Measurements from ENCODE around the gene PRAC1.

The PRAC1 gene

GRCh38 chr17:48726916-48727286 lies 4.6 kb upstream of the PRAC1 start:
- H3K27me3 ChIP-seq (ENCODE audit: control insufficient read depth in 5 of 5, insufficient read depth in 4 of 5, low read length in 5 of 5) = peaks cover 72 to 96% (median 88%) of the 10 kb centered on the region in 5 donors
- no peak overlapping the region for H3K4me3 ChIP-seq (ENCODE audit: low read depth in 1 of 5, low read length in 5 of 5)
- peaks cover 0 to 45% (median 31%) of the 10 kb centered on the region in 5 donors for H3K4me1 ChIP-seq (ENCODE audit: control insufficient read depth in 5 of 5, insufficient read depth in 5 of 5, low read length in 5 of 5)
- no peaks in the 10 kb centered on the region for H3K36me3 ChIP-seq (ENCODE audit: control insufficient read depth in 5 of 5, insufficient read depth in 5 of 5, low read length in 5 of 5)
- H3K27ac ChIP-seq (ENCODE audit: low read depth, low read length) = no peak overlapping the region
- H3K9ac ChIP-seq (ENCODE audit: low read length in 5 of 5) = no peak overlapping the region
- no peaks in the 10 kb centered on the region for H3K9me3 ChIP-seq (ENCODE audit: control insufficient read depth in 5 of 5, low read length in 5 of 5)

GRCh38 chr17:48726114-48726915 lies 4.0 kb upstream of the PRAC1 start:
- Histone ChIP-seq H3K9me3 (ENCODE audit: control insufficient read depth in 5 of 5, low read length in 5 of 5) (no peaks in the 10 kb centered on the region), H3K36me3 (ENCODE audit: control insufficient read depth in 5 of 5, insufficient read depth in 5 of 5, low read length in 5 of 5) (no peaks in the 10 kb centered on the region), H3K27ac (ENCODE audit: low read depth, low read length) (no peak overlapping the region), H3K9ac (ENCODE audit: low read length in 5 of 5) (no peak overlapping the region), H3K4me1 (ENCODE audit: control insufficient read depth in 5 of 5, insufficient read depth in 5 of 5, low read length in 5 of 5) (peaks cover 0 to 45% (median 31%) of the 10 kb centered on the region in 5 donors), H3K27me3 (ENCODE audit: control insufficient read depth in 5 of 5, insufficient read depth in 4 of 5, low read length in 5 of 5) (peaks cover 74 to 95% (median 84%) of the 10 kb centered on the region in 5 donors), H3K4me3 (ENCODE audit: low read depth in 1 of 5, low read length in 5 of 5) (no peak overlapping the region)

GRCh38 chr17:48725288-48726064 lies 3.2 kb upstream of the PRAC1 start:
- Histone ChIP-seq H3K9ac (ENCODE audit: low read length in 5 of 5) (no peak overlapping the region), H3K4me3 (ENCODE audit: low read depth in 1 of 5, low read length in 5 of 5) (no peak overlapping the region), H3K9me3 (ENCODE audit: control insufficient read depth in 5 of 5, low read length in 5 of 5) (no peaks in the 10 kb centered on the region), H3K36me3 (ENCODE audit: control insufficient read depth in 5 of 5, insufficient read depth in 5 of 5, low read length in 5 of 5) (no peaks in the 10 kb centered on the region), H3K27ac (ENCODE audit: low read depth, low read length) (no peak overlapping the region), H3K4me1 (ENCODE audit: control insufficient read depth in 5 of 5, insufficient read depth in 5 of 5, low read length in 5 of 5) (peaks cover 0 to 45% (median 31%) of the 10 kb centered on the region in 5 donors), H3K27me3 (ENCODE audit: control insufficient read depth in 5 of 5, insufficient read depth in 4 of 5, low read length in 5 of 5) (peaks cover 76 to 99% (median 89%) of the 10 kb centered on the region in 5 donors)

GRCh38 chr17:48725004-48725287 lies 2.6 kb upstream of the PRAC1 start:
- H3K4me3 ChIP-seq (ENCODE audit: low read depth in 1 of 5, low read length in 5 of 5) = no peak overlapping the region
- H3K36me3 ChIP-seq (ENCODE audit: control insufficient read depth in 5 of 5, insufficient read depth in 5 of 5, low read length in 5 of 5) = no peaks in the 10 kb centered on the region
- no peak overlapping the region for H3K9ac ChIP-seq (ENCODE audit: low read length in 5 of 5)
- peaks cover 0 to 45% (median 31%) of the 10 kb centered on the region in 5 donors for H3K4me1 ChIP-seq (ENCODE audit: control insufficient read depth in 5 of 5, insufficient read depth in 5 of 5, low read length in 5 of 5)
- peaks cover 78 to 99% (median 89%) of the 10 kb centered on the region in 5 donors for H3K27me3 ChIP-seq (ENCODE audit: control insufficient read depth in 5 of 5, insufficient read depth in 4 of 5, low read length in 5 of 5)
- no peaks in the 10 kb centered on the region for H3K9me3 ChIP-seq (ENCODE audit: control insufficient read depth in 5 of 5, low read length in 5 of 5)
- H3K27ac ChIP-seq (ENCODE audit: low read depth, low read length) = no peak overlapping the region

- Histone ChIP-seq H3K9ac (ENCODE audit: low read length in 5 of 5) (no peak overlapping the region), H3K27ac (ENCODE audit: low read depth, low read length) (no peak overlapping the region)
Observed at GRCh38 chr17:48724251-48725003, 2.1 kb upstream of the PRAC1 start.

GRCh38 chr17:48723423-48724250 lies 1.3 kb upstream of the PRAC1 start:
- Histone ChIP-seq H3K9me3 (ENCODE audit: control insufficient read depth in 5 of 5, low read length in 5 of 5) (no peaks in the 10 kb centered on the region), H3K4me3 (ENCODE audit: low read depth in 1 of 5, low read length in 5 of 5) (no peak overlapping the region), H3K36me3 (ENCODE audit: control insufficient read depth in 5 of 5, insufficient read depth in 5 of 5, low read length in 5 of 5) (no peaks in the 10 kb centered on the region), H3K9ac (ENCODE audit: low read length in 5 of 5) (no peak overlapping the region), H3K27me3 (ENCODE audit: control insufficient read depth in 5 of 5, insufficient read depth in 4 of 5, low read length in 5 of 5) (peaks cover 86 to 100% (median 91%) of the 10 kb centered on the region in 5 donors), H3K4me1 (ENCODE audit: control insufficient read depth in 5 of 5, insufficient read depth in 5 of 5, low read length in 5 of 5) (peaks cover 0 to 49% (median 33%) of the 10 kb centered on the region in 5 donors), H3K27ac (ENCODE audit: low read depth, low read length) (no peak overlapping the region)

More at GRCh38 chr17:48724251-48725003, 2.1 kb upstream of the PRAC1 start:
- Histone ChIP-seq H3K27me3 (ENCODE audit: control insufficient read depth in 5 of 5, insufficient read depth in 4 of 5, low read length in 5 of 5) (peaks cover 78 to 99% (median 89%) of the 10 kb centered on the region in 5 donors), H3K36me3 (ENCODE audit: control insufficient read depth in 5 of 5, insufficient read depth in 5 of 5, low read length in 5 of 5) (no peaks in the 10 kb centered on the region), H3K9me3 (ENCODE audit: control insufficient read depth in 5 of 5, low read length in 5 of 5) (no peaks in the 10 kb centered on the region), H3K4me3 (ENCODE audit: low read depth in 1 of 5, low read length in 5 of 5) (no peak overlapping the region), H3K4me1 (ENCODE audit: control insufficient read depth in 5 of 5, insufficient read depth in 5 of 5, low read length in 5 of 5) (peaks cover 0 to 48% (median 32%) of the 10 kb centered on the region in 5 donors)

- no peaks in the 10 kb centered on the region for H3K36me3 ChIP-seq (ENCODE audit: control insufficient read depth in 5 of 5, insufficient read depth in 5 of 5, low read length in 5 of 5)
- no peak within 1 kb of the TSS for H3K4me3 ChIP-seq (ENCODE audit: low read depth in 1 of 5, low read length in 5 of 5)
- no peak within 1 kb of the TSS for H3K9ac ChIP-seq (ENCODE audit: low read length in 5 of 5)
- peaks cover 86 to 99% (median 90%) of the 10 kb centered on the region in 5 donors for H3K27me3 ChIP-seq (ENCODE audit: control insufficient read depth in 5 of 5, insufficient read depth in 4 of 5, low read length in 5 of 5)
- H3K4me1 ChIP-seq (ENCODE audit: control insufficient read depth in 5 of 5, insufficient read depth in 5 of 5, low read length in 5 of 5) = peaks cover 0 to 46% (median 30%) of the 10 kb centered on the region in 5 donors
- no peak within 1 kb of the TSS for H3K27ac ChIP-seq (ENCODE audit: low read depth, low read length)
- no peaks in the 10 kb centered on the region for H3K9me3 ChIP-seq (ENCODE audit: control insufficient read depth in 5 of 5, low read length in 5 of 5)
Observed at GRCh38 chr17:48722915-48723422, 651 bp upstream of the PRAC1 start, which contains the start of gene PRAC2. Gene PRAC2 (plus strand): TSS chr17:48723185. CDS start chr17:48724411, 1,226 bp downstream.

GRCh38 chr17:48721009-48721402 lies 1.3 kb downstream of the PRAC1 start:
- H3K27me3 ChIP-seq (ENCODE audit: control insufficient read depth in 5 of 5, insufficient read depth in 4 of 5, low read length in 5 of 5) = peaks cover 76 to 94% (median 80%) of the 10 kb centered on the region in 5 donors
- H3K4me1 ChIP-seq (ENCODE audit: control insufficient read depth in 5 of 5, insufficient read depth in 5 of 5, low read length in 5 of 5) = peaks cover 0 to 46% (median 28%) of the 10 kb centered on the region in 5 donors

More at GRCh38 chr17:48721009-48721402, 1.3 kb downstream of the PRAC1 start:
- Histone ChIP-seq H3K9ac (ENCODE audit: low read length in 5 of 5) (no peak overlapping the region), H3K4me3 (ENCODE audit: low read depth in 1 of 5, low read length in 5 of 5) (no peak overlapping the region), H3K9me3 (ENCODE audit: control insufficient read depth in 5 of 5, low read length in 5 of 5) (no peaks in the 10 kb centered on the region), H3K36me3 (ENCODE audit: control insufficient read depth in 5 of 5, insufficient read depth in 5 of 5, low read length in 5 of 5) (no peaks in the 10 kb centered on the region), H3K27ac (ENCODE audit: low read depth, low read length) (no peak overlapping the region)

All from subcutaneous abdominal adipose tissue (tissue), 5 donors.